Heart left ventricle (tissue), 13 donors: ENCODE measurements around the gene DEFB108B.
"Not testable (repeated sequence)": the region's sequence is repeated elsewhere in the genome, so short reads cannot be mapped to it uniquely, and the experiment has no call there.

ENCODE experiments used
- POLR2A ChIP-seq, 2 donors: fragments of 450-650 bp; IDR thresholded peaks; one replicate each; pipeline ENCODE4 v1.6.1; 2017; ENCODE audit warnings: antibody characterized with exemption in 2 of 2, mild to moderate bottlenecking in 2 of 2, moderate library complexity in 2 of 2
- TF ChIP-seq, protein P1 (sequence below), 12 donors: fragments of 200-600 bp; sonication (generic) in 4 of 12; IDR thresholded peaks; one replicate each; pipeline versions ENCODE4 v1.5.0 to v1.8.0; 2018 to 2022; ENCODE audit warnings: antibody characterized with exemption in 12 of 12, mild to moderate bottlenecking in 5 of 12
- donor health status: ischemic (EF 13 %, LVEDD 7.1; RV severe dilation, severe dysfunction).
- donor health status: DM: no; HTN: yes; CAD: no.
- donor health status: DM: no; HTN: no; CAD: no.
- donor health status: ischemic (EF 25% LVEDD 6.9; RV normal size, moderate dysfunction).
- donor health status: ischemic (EF 25% LVEDD 5.7; RV mildly dilated, moderate dysfunction).
- donor health status: ischemic (EF 35%, LVEDD 5.7; RV mildly dilated, moderate dysfunction).
- donor health status: nonischemic (EF 11% LVEDD 7.7; RV severe dilation, severe dysfunction).
- donor health status: DM: yes; HTN: yes; CAD: no.
- donor health status: PGD.
- donor health status: ischemic (EF 29% LVEDD 5.4; RV normal size, mild dysfunction).
- donor health status: nonischemic (EF 23%, LVEDD 6.1; RV moderate dilation, normal function).

DNA sequence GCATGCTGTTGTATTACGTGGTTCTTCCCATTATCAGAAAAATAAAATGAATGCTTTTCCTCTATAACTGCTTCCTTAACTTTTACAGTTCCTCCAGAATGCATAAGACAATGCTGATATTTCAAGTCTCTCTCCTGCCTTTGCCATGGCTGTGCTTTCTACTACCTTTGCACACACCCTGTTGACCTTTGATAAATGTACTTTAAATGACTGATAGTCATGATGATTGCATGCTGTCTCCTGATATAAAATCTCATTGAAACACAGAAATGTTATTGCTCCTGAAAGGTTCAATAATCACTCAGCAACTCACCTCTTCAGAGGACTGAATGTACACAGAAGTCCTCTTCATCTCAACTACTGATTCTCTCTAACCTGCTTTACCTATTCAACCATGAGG, 45.1 kb downstream of the DEFB108B start, which contains the start of gene DEFB131B:
- TF ChIP-seq, protein P1, sequence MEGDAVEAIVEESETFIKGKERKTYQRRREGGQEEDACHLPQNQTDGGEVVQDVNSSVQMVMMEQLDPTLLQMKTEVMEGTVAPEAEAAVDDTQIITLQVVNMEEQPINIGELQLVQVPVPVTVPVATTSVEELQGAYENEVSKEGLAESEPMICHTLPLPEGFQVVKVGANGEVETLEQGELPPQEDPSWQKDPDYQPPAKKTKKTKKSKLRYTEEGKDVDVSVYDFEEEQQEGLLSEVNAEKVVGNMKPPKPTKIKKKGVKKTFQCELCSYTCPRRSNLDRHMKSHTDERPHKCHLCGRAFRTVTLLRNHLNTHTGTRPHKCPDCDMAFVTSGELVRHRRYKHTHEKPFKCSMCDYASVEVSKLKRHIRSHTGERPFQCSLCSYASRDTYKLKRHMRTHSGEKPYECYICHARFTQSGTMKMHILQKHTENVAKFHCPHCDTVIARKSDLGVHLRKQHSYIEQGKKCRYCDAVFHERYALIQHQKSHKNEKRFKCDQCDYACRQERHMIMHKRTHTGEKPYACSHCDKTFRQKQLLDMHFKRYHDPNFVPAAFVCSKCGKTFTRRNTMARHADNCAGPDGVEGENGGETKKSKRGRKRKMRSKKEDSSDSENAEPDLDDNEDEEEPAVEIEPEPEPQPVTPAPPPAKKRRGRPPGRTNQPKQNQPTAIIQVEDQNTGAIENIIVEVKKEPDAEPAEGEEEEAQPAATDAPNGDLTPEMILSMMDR (IDR thresholded peaks at IDR 0.05), result not testable (repeated sequence)
- not testable (repeated sequence) for TF ChIP-seq POLR2A (IDR thresholded peaks at IDR 0.05)
